K562 (cell line): ENCODE results near the gene APOLD1. TPM values are rescaled to one million over a fixed set of nuclear protein-coding genes. Genes with fewer than 3 reads are reported as not detected.

Source experiments
- ATAC-seq: fragments of 200-7000 bp; cut with Tn5 transposase; 3 replicates; pipeline ENCODE4 v1.9.1; 2020; ENCODE audit warnings: moderate library complexity
- BruUV-seq: library from RNA; stranded (reverse); fragments of 400-500 nt; replicated peaks from 2 replicates; lab custom pipeline; 2021; lab: Mats Ljungman, UMichigan
- CTCF ChIA-PET: fragments of 300-600 bp; formaldehyde crosslinking; extraction: SDS; loops from one replicate; lab custom pipeline; 2021; ENCODE audit warnings: low intra/inter-chr PET ratio; lab: Yijun Ruan, JAX
- POLR2A ChIA-PET: fragments of 300-600, 350-650 bp; sonication (Branson Sonifier 250); formaldehyde crosslinking; extraction: SDS; loops from one replicate; lab custom pipeline; 2021; ENCODE audit warnings: antibody characterized with exemption, inconsistent platforms; lab: Yijun Ruan, JAX
- DNase-seq, 4 experiments: peaks; one replicate each; pipeline versions ENCODE4 v3.0.0 to v3.0.0-alpha.2; 2011 to 2018; ENCODE audit warnings: low spot score in 3 of 4, mixed read lengths in 3 of 4; ENCODE audit errors: extremely low read depth in 1 of 4
- FAIRE-seq: peaks from 2 replicates; lab custom pipeline; 2011; peaks lifted over from hg19 to GRCh38; lab: Jason Lieb, UNC
- H2AFZ ChIP-seq: 2 replicates; pipeline ENCODE4 v1.6.0; 2011; ENCODE audit warnings: low read depth, low read length, control low read depth, inconsistent platforms
- H3K27ac ChIP-seq: fragments of 200-600 bp; 3 replicates; pipeline ENCODE4 v1.8.0; 2011; ENCODE audit warnings: low read depth, mild to moderate bottlenecking, control low read depth, inconsistent platforms, low read length, moderate library complexity, mixed read lengths; ENCODE audit errors: extremely low read depth
- H3K27me3 ChIP-seq, 2 experiments: fragments of 300-600 bp in 1 of 2; 2 replicates in 1 of 2; 3 replicates in 1 of 2; pipeline versions ENCODE4 v1.6.0 to v1.8.0; 2011; ENCODE audit warnings: inconsistent platforms in 2 of 2, low read length in 2 of 2, mild to moderate bottlenecking in 1 of 2, mixed read lengths in 1 of 2, moderate library complexity in 1 of 2; ENCODE audit not compliant: control insufficient read depth in 2 of 2, insufficient read depth in 2 of 2
- H3K36me3 ChIP-seq: fragments of 300-600 bp; 3 replicates; pipeline ENCODE4 v1.8.0; 2011; ENCODE audit warnings: mild to moderate bottlenecking, low read length, inconsistent platforms; ENCODE audit not compliant: control insufficient read depth, insufficient read depth
- H3K4me1 ChIP-seq, 2 experiments: fragments of 200-600 bp in 1 of 2; replicated peaks in 1 of 2; 2 replicates in 1 of 2; 3 replicates in 1 of 2; pipeline versions ENCODE4 v1.5.1 to v1.8.0; 2011; ENCODE audit warnings: inconsistent platforms in 2 of 2, low read length in 2 of 2, mild to moderate bottlenecking in 1 of 2, mixed read lengths in 1 of 2, moderate library complexity in 1 of 2; ENCODE audit not compliant: control insufficient read depth in 2 of 2, insufficient read depth in 2 of 2
- H3K4me2 ChIP-seq: 2 replicates; pipeline ENCODE4 v1.6.1; 2011; ENCODE audit warnings: low read length, control low read depth, inconsistent platforms, mixed read lengths; ENCODE audit not compliant: insufficient read depth
- H3K4me3 ChIP-seq: fragments of 200-600 bp; sonication (generic), shearing (Covaris generic); 2 replicates; pipeline ENCODE4 v1.5.1; 2016; ENCODE audit warnings: control low read depth, inconsistent platforms
- H3K79me2 ChIP-seq: fragments of 200-600 bp; 3 replicates; pipeline ENCODE4 v1.8.0; 2011; ENCODE audit warnings: low read length, inconsistent platforms; ENCODE audit not compliant: control insufficient read depth, insufficient read depth
- H3K9ac ChIP-seq, 2 experiments: 2 replicates each; pipeline versions ENCODE4 v1.6.0 to v1.6.1; 2011; ENCODE audit warnings: low read depth in 2 of 2, low read length in 2 of 2, control low read depth in 1 of 2, inconsistent platforms in 1 of 2, mild to moderate bottlenecking in 1 of 2, mixed read lengths in 1 of 2; ENCODE audit not compliant: insufficient read depth in 1 of 2
- H3K9me1 ChIP-seq: one replicate; pipeline ENCODE4 v1.6.0; 2011; ENCODE audit warnings: inconsistent platforms, mild to moderate bottlenecking, low read length, moderate library complexity; ENCODE audit not compliant: control insufficient read depth, insufficient read depth
- H3K9me3 ChIP-seq: replicated peaks from 2 replicates; pipeline ENCODE4 v1.5.1; 2011; ENCODE audit warnings: low read depth, low read length, inconsistent platforms; ENCODE audit not compliant: control insufficient read depth, insufficient read depth
- H4K20me1 ChIP-seq: replicated peaks from 2 replicates; pipeline ENCODE4 v1.6.1; 2011; ENCODE audit warnings: low read length, inconsistent platforms, mixed read lengths; ENCODE audit not compliant: control insufficient read depth, insufficient read depth
- ESRRB ChIP-seq: fragments of 250-450 bp; sonication (Bioruptor Pico); IDR thresholded peaks from 2 replicates; pipeline ENCODE4 v1.5.0; 2020; ENCODE audit warnings: mild to moderate bottlenecking, moderate library complexity, borderline replicate concordance
- FOXJ2 ChIP-seq: fragments of 200-800 bp; sonication (Bioruptor generic); IDR thresholded peaks from 2 replicates; pipeline ENCODE4 v1.6.1; 2016; ENCODE audit warnings: missing genetic modification characterization, missing compliant biosample characterization
- HDAC3 ChIP-seq: fragments of 450-650 bp; IDR thresholded peaks from 2 replicates; pipeline ENCODE4 v1.6.1; 2018; ENCODE audit warnings: borderline replicate concordance, mild to moderate bottlenecking, moderate library complexity; ENCODE audit not compliant: partially characterized antibody
- KAT7 ChIP-seq: sonication (generic); formaldehyde crosslinking; IDR thresholded peaks from 2 replicates; pipeline ENCODE4 v1.8.0; 2022; ENCODE audit warnings: missing genetic modification reagents, mild to moderate bottlenecking, borderline replicate concordance
- KLF13 ChIP-seq: fragments of 450-650 bp; IDR thresholded peaks from 2 replicates; pipeline ENCODE4 v1.6.1; 2016; ENCODE audit warnings: missing genetic modification characterization, low read depth, mild to moderate bottlenecking, missing compliant biosample characterization, moderate library complexity, borderline replicate concordance
- MTA1 ChIP-seq: fragments of 450-650 bp; IDR thresholded peaks from 2 replicates; pipeline ENCODE4 v1.6.1; 2017; ENCODE audit warnings: borderline replicate concordance
- PREB ChIP-seq: sonication (generic); formaldehyde crosslinking; IDR thresholded peaks from 2 replicates; pipeline ENCODE4 v1.8.1; 2023; ENCODE audit warnings: mild to moderate bottlenecking, missing genetic modification reagents
- RNF2 ChIP-seq: sonication (generic); IDR thresholded peaks from 2 replicates; pipeline ENCODE4 v1.6.1; 2016
- RREB1 ChIP-seq: fragments of 250-450 bp; sonication (Bioruptor Pico); IDR thresholded peaks from 2 replicates; pipeline ENCODE4 v1.4.0; 2020
- ZNF197 ChIP-seq: fragments of 200-800 bp; sonication (Bioruptor generic); IDR thresholded peaks from 2 replicates; pipeline ENCODE4 v1.6.1; 2016; ENCODE audit warnings: low read depth, missing genetic modification characterization, missing compliant biosample characterization
- ZNF384 ChIP-seq: IDR thresholded peaks from 2 replicates; pipeline ENCODE4 v1.6.1; 2012; ENCODE audit warnings: low read depth, low read length, improper control_type of control experiment
- ZNF431 ChIP-seq: sonication (generic); formaldehyde crosslinking; IDR thresholded peaks from 2 replicates; pipeline ENCODE4 v1.8.0; 2022; ENCODE audit warnings: mild to moderate bottlenecking, missing genetic modification reagents
- ZNF785 ChIP-seq: fragments of 250-450 bp; sonication (Bioruptor Pico); IDR thresholded peaks from 2 replicates; pipeline ENCODE4 v1.4.0; 2020; ENCODE audit warnings: mild to moderate bottlenecking
- WGBS: fragments of 100-300 bp; shearing (Covaris generic); methylation state at CpG from one replicate; pipeline ENCODE4 v1.1.6; 2016; ENCODE audit warnings: low coverage, mixed read lengths; ENCODE audit not compliant: insufficient coverage; ENCODE audit errors: missing lambda C conversion rate; 5-methylcytosine and 5-hydroxymethylcytosine counted together
- in situ Hi-C: fragments of 300-500 bp; cut with MboI; formaldehyde crosslinking; loops from 4 replicates; pipeline ENCODE4 v1.15.0; 2018; ENCODE audit warnings: inconsistent platforms, mixed read lengths
- intact Hi-C: fragments of 100-400 bp; cut with micrococcal nuclease; formaldehyde crosslinking; loops from 2 replicates; pipeline ENCODE4 v1.14.2; 2022
- polyA plus RNA-seq, 8 experiments: library from polyadenylated mRNA; depleted of rRNA in 4 of 8; stranded (reverse) in 5 of 8; unstranded in 3 of 8; fragments of >200 nt; fragmentation: Nextera tagmentation in 2 of 8; fragmentation: Illumina TruSeq in 1 of 8; extraction: Ambion mirVana in 2 of 8; extraction: Trizol in 1 of 8; gene quantifications; 2 replicates each; pipeline versions ENCODE4 v1.2.1 to v1.2.3, GENCODE V29; 2011 to 2014; ENCODE audit warnings: inconsistent platforms in 1 of 8, missing spikeins in 1 of 8
- total RNA-seq, 7 experiments: library from RNA; depleted of rRNA in 6 of 7; stranded (reverse); fragments of >200 nt in 6 of 7; fragmentation: Illumina TruSeq in 2 of 7; extraction: Trizol in 2 of 7; gene quantifications; 2 replicates each; pipeline versions ENCODE4 v1.2.1 to v1.2.3, GENCODE V29; 2011 to 2021; ENCODE audit warnings: low replicate concordance in 1 of 7

The APOLD1 gene
- total and polyA plus RNA-seq, 9 of the 15 experiments (the other 6 are each of a cell fraction or from before 2014, with no cell fraction given), result 0.28 to 1.1 (median 0.61) TPM

DNA sequence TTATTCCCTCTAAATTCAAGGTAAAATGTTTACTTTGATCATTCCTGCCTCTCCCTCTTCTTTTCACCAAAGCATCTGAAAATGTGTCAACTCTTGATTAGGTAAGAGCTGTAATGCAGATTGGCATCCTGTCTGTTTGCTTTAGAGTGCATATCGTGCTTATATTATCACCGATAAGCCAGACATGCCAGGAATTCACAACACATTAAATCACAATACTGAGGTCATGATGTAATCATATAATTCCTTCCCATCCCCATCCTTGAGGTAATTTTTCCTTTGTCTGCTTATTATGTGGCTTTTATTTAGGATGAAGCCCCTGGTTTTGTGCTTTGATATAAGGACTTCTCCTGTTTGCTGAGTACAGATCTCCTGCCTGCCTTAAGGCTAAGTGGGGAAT lies 37.8 kb downstream of the APOLD1 start:
- Histone ChIP-seq H3K36me3 (peaks cover 86% of the 10 kb centered on the region), H3K27ac (no peak overlapping the region), H2AFZ (no peak overlapping the region), H3K4me1 (peaks cover 0 to 5% of the 10 kb centered on the region in 2 experiments; a peak in 3 of 5 replicates), H3K4me3 (no peak overlapping the region), H4K20me1 (no peaks in the 10 kb centered on the region), H3K4me2 (no peak overlapping the region), H3K79me2 (peaks cover 7% of the 10 kb centered on the region), H3K9ac (no peak overlapping the region), H3K27me3 (no peaks in the 10 kb centered on the region), H3K9me1 (no peaks in the 10 kb centered on the region), H3K9me3 (no peaks in the 10 kb centered on the region)
- TF ChIP-seq ZNF384 (no peak), RNF2 (no peak), MTA1 (no peak), PREB (no peak), KAT7 (no peak), ESRRB (no peak), ZNF197 (no peak), ZNF431 (CRISPR knock-in tag) (no peak), RREB1 (no peak), HDAC3 (no peak), KLF13 (no peak), FOXJ2 (no peak), ZNF785 (CRISPR knock-in tag) (no peak)
- no peak for FAIRE-seq
- 88% methylated on average over 2 of the region's 2 CpGs for WGBS
- no peak for ATAC-seq
- intact Hi-C loops (no loop called here), in situ Hi-C loops (no loop called here)
- POLR2A ChIA-PET, result no interaction called here
- no peak for DNase-seq
- no TSS peak for BruUV-seq
- CTCF ChIA-PET, result no interaction called here
